ENCODE data around the gene ELOVL4.

The ELOVL4 gene

DNA sequence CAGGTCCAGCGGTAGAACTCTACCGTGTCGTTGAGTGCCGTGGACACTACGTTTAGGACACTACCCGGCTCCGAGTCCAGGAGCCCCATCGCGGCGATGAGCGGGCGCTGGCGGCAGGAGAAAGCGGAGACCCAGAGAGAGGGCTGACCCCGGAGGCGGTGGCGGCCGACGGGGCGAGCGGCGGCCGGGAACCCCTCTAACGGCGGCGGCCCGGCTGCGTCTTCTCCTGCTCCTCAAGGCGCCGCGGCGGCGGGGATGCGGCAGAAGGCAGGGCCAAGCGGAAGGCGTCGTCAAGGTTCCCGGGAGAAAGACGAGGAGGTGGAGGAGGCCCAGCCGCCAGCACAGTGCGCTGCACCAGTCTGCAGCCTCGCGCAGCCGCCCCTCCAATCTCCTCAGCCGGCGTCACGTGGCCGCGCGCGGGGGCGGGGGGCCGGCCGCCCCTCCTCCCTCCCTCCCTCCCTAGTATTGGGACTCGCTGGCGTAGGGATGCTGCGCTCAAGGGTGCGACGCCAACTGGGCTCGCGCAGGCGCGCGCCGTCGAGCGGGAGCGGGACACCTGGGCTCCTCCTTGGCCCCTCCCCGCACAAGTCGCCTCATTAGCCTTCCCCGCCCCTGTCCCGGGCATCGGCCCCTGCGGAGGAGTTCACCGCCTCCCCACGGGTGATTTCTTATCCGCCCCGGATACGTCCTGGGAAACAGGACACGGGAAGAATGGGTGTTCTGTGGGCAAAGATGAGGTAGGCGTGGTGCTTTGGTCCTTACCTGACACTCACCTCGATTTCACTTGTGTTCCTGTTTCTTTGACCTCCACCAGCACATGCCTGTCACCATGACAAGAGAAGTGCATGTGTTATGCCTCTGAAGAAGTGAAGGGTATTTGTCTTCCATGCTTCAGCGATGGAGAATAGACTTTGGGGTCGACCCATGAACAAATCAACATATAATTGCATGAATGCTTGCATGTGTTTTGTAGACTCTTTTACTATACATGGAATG lies at the start of gene ELOVL4:
TSS of gene ELOVL4 (minus strand) at position 363 of the 996 bp plus-strand sequence. CDS start at position 89, 274 bp downstream.
- DNase-seq = no peak

DNA sequence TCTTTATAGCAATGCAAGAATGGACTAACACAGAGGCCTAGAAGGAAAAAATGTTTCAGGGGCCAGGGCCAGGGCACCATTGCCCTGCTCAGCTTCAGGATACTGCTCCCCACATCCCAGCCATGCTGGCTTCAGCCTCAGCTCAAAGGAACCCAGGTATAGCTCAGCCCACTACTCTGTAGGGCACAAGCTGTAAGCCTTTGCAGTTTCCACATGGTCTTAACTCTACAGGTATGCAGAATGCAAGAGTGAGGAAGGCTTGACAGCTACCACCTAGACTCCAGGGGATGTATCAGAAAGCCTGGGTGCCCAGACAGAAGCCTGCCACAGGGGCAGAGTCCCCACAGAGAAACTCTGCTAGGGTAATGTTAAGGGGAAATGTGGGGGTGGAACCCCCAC lies 46.6 kb upstream of the ELOVL4 start:
- DNase-seq = no peak

DNA sequence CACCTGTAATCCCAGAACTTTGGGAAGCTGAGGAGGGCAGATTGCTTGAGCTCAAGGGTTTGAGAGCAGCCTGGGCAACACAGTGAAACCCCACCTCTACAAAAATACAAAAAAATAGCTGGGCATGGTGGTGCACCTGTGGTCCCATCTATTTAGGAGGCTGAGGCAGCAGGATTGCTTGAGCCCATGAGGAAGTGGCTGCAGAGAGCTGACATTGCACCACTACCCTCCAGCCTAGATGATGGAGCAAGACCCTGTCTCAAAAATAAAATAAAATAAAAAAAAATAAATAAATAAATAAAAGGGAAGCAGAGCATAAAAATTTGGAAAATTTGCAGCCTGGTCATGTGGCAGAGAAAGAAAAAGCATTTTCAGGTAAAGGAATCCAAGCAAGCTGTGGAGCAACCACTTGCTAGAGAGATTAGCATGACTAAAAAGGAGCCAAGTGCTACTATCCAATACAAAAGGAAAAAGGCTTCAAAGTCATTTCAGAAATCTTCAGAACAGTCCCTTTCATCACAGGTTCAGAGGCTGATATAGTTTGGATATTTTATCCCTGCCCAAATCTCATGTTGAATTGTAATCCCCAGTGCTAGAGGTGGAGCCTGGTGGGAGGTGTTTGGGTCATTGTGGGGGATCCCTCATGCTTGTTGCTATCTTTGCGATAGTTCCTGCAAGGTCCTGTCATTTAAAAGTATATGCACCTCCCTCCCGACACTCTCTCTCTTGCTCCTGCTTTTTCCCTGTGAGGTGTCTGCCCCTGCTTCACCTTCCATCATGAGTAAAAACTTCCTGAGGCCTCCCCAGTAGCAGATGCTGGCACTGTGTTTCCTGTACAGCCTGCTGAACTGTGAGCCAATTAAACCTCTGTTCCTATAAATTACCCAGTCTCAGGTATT lies 45.9 kb upstream of the ELOVL4 start:
- DNase-seq = no peak

DNA sequence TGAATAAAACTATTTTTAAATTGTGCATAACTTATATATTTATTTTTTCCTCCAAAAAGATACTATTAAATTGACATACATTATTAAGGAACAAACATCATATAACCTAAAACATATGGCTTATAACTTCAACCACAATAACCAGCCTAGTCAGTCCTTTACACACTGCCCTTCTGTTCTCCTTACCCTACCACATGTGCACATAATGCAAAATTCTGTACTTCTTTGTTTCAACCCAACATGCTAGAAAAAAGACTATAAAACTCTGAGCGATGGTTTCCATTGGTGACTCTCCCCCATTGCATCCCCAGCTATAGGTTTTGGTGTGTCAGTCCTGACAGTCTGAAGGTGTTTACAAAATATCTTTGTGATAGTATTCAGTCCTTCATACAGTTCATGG lies 42.3 kb upstream of the ELOVL4 start:
- no peak for DNase-seq

DNA sequence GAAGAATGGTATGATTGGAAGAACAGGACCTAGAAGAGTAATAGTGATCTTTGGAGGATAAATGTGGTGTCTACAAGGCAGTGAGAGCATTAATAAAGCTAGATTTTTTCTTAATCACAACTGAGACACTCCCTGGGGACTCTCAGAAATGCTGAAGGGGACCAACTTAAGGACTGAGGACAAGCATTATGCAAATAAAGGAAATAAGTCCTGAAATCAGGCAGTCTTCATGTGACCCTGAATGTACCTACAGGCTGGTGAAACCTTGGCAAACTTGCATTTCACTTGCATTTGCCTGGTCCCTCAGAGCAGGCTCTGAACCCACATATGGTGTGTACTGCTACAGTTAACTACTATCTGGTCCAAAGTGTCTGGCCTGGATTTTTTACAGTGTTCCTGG lies 37.8 kb upstream of the ELOVL4 start:
- no peak for DNase-seq

DNA sequence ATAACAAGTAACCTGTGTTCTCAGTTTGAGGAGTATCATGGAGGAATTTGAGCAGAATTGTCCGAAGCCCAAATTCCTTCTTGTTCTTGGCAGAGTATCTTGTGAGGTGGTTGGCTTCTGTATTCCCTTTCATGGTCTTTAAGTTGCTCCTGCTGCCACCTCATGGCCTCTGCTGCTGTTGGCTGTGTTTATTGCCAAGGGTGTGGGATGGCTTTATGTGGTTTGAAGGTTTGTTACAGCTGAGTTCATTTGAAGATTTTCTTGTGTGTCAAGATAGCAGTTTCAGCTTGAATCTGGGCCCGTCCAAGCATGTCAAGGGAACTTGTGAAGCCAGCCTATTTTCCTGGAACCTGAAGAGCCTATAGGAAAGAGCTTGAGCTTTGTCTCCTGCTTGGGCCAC lies 36.9 kb upstream of the ELOVL4 start:
- DNase-seq = no peak

DNA sequence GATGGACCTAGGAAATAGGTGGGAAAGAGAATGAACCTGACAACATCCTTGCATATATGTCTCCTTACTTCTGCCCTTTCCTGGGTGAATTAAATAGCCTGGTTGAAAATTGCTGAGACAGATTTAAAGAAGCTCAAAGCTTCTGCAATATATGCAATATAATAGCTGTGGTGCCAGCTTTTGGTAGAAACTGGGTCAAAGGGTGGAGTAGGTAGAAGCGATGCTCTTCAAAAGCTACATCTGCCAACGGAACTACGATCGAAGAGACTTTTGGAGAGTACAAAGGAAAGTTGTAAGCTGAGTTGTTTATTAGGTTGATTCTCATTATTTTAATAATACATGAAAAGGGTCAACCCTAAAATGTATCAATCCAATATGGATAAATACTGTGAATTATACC lies 34.3 kb upstream of the ELOVL4 start:
- no peak for DNase-seq

DNA sequence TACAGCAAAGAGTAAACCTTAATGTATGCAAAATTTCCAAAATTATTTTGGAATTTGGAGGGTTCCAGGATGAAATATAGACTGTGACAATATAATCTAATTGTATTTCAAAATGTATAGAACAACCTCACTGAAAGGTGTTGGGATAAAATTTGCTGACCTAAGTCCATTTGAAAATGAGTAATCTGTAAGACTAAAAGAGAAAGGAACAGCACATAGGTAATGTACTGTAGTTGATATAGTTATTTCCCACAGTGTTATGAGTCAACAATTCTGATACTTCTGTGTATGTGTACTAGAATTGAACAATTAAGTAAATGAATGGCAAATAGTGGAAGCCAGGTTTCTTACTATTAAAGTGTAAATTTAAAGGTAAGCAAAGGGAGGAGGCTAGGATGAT lies 23.8 kb upstream of the ELOVL4 start:
- no peak for DNase-seq

DNA sequence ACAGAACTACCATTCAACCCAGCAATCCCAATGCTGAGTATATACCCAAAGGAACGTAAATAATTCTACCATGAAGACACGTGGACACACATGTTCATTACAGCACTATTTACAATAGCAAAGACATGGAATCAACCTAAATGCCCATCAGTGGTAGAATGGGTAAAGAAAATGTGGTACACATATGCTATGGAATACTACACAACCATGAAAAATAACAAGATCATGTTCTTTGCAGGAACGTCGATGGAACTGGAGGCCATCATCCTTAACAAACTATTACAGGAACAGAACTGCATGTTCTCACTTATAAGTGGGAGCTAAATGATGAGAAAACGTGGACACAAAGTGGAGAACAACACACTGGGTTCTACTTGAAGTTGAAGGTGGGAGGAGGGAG lies 22.4 kb upstream of the ELOVL4 start:
- DNase-seq = no peak

DNA sequence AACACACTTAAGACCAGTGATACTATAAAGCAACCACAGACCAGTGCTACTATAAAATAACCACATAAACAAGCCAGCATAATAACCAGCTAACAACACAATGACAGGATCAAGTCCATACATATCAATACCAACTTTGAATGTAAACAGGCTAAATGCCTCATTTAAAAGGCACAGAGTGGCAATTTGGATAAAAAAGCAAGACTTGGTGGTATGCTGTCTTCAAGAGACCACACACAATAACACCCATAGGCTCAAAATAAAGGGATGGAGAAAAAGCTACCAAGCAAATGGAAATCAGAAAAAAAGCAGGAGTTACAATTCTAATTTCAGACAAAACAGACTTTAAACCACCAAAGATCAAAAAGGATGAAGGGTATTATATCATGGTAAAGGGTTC lies 19.8 kb upstream of the ELOVL4 start:
- no peak for DNase-seq

DNA sequence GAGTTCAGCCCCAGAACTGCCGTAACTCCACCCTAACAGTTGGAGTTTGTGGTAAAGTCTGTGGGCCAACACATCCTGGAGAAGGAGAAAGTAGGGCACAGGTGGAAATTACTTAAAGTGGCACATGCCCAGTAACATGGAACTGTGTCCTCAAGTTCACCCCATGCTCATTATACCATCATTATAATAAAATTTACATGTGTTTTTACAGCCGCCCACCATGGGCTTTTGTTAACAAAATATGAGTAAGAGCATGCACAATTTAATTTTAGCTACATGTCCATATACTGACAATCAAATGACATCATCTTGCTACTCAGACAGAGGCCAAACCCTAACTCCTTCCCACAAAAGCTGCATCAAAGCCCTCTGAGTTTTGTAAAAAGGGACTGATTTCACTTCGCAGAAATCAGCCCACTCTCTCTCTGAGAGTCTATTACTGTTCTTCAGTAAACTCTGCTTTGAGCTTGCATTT lies 17.3 kb upstream of the ELOVL4 start:
- no peak for DNase-seq

DNA sequence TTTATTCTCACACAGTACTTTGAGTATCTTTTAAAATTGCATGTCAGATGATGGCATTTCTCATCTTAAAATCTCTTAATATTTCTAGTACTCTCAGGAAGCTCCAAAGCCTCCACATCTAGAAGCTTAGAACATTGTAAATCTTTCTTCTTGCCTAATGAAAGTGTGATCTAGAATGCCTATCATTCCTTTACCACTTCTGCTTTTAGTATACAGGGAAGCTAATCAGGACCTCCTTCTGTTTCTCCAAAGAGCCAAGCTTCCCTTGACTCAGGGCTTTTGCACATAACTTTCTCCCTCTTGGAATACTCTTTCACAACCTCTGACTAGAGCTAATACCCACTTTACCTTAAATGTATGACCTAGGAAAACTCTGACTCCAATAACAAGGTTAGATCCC lies 7.5 kb upstream of the ELOVL4 start:
- no peak for DNase-seq

DNA sequence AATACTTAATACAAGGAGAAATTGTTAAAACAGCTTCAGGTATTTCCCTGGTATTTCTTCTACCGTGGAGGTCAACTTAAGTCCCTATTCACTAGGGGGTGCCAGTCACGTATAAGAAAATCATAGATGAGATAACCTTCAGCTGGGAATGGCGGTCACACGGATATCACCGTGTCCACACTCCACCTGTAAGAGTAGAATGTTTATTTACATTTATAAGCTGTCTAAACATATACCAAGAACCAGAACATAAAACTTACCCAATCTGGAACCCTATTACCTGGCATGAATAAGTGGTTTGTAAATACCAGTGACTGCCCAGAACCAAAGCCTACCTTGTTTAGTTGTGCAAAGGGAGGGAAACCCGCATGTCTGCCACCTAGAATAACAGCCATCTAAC lies 1.9 kb upstream of the ELOVL4 start:
- peak; percentile 83 for DNase-seq

DNA sequence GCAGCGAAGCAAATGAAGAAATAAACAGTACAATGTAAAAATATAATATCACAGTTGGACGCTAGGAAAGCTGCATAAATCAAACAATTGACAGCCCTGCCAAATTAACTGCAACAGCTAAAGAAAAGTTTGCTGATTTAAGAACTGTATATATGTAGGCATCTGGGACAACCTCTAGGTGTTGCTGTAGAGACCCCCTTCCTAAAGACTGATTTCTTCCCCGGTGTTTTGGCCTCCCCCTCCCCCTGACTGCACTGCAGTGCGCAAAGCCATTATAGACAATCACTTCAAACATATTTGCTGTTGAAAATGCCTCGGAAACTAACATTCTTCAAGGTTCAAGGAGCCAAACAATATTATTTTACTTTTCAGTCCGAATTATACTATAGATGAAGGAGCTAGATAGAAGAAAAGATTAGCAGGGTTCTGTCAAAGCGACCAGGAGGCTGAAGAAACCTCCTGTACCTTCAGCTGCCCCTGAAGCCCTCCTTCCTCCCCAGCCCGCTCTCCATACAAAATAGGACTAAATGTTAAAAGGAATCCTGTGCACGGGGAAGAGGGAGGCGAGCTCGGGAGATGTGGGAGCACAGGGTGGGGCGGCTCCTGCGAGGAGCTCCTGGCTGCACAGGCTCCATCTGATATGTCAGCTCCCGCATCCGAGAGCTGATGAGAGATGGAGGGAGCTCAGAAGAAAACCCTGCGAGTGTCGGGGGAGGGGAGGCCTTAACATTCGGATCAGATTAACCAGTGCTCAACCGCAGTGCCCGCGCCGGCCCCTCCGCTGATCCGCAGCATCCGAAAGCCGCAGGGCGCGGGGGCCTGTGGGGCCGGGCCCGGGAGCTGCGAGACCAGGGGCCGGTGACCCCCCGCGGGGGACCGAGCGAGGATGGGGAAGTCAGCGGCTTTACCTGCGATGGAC lies 822 bp downstream of the ELOVL4 start:
- DNase-seq = no peak

DNA sequence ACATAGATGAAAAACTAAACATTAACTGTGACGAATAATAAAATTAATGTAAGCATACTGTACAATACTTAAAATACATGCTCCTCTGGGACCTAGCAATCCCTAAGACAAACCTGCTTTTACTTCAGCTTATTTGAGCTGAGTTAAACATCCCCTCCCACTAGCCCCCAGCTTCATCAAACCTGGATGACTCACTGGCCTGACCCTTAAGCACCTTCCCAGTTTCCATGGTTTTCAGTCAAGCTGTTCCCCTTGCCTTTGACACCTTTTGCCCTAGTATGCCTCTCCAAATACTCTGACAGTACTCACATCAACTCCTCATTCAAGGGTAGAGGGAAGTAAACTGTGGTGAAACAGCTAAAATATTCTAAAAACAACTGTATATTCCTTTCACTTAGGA lies 4.2 kb downstream of the ELOVL4 start:
- DNase-seq = no peak

DNA sequence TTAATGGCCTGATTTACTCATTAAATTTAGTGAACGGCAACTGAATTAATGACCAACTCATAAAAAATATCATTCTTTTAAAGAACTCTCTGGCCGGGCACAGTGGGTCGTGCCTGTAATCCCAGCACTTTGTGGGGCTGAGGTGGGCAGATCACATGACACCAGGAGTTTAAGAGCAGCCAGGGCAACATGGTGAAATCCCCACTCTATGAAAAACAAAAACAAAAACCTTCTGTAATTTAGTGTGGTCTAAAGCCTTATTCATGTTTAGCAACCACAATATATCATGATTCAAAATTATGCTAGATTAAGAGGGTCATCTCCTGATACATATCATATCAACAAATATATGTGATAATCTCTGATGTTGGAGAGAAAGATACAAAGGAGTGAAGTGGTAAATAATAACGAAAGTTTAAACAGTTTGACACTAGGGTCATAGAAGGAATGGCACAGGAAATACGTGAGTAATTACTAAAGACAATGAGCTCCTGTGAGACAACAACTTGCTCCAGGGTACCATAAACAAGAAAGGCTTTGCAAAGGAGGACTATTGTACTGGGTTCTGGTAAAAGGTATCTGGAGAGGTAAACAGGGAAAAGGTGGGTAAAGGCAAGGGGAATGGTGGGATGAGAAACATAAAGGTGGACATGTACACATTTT lies 5.7 kb downstream of the ELOVL4 start:
- DNase-seq = no peak

DNA sequence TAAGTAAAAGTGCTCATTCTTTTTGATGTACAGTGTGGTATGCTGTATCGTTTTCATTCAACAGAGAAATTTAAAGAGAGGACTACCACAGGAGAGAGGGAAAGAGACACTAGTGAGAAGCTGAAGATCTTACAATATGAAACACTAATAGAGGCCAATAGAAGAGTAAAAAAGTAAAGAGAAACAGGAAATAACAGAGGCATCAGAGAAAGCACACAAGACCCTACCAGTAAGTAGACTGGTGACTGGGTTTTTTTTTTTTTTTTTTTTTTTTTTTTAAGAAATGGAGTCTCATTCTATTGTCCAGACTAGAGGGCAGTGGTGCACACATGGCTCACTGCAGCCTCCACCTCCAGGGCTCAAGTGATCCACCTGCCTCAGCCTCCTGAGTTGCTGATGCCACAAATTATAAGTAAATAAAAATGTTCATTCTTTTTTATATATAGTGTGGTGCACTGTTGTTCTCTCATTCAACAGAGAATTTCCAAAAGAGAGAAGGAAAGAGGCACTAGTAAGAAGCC lies 18.8 kb downstream of the ELOVL4 start:
- no peak for DNase-seq

DNA sequence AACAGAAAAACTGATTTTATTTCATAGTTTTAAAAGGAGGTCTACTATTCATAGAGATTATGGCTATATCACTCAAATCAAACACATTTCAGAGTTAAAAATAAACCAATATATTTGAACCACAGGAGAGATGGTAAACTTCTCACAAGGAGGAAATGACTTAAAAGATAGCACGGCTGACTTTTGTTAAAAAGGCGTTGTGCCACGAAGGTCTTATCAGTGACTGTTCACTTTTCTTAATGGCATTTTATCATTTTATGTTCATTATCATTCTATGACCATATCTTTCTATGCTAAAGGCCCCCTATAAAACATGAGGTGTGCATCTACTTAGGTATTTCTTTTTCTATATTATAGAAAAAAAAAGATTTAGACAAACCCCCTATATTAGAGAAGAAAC lies 19.6 kb downstream of the ELOVL4 start:
- DNase-seq = no peak

DNA sequence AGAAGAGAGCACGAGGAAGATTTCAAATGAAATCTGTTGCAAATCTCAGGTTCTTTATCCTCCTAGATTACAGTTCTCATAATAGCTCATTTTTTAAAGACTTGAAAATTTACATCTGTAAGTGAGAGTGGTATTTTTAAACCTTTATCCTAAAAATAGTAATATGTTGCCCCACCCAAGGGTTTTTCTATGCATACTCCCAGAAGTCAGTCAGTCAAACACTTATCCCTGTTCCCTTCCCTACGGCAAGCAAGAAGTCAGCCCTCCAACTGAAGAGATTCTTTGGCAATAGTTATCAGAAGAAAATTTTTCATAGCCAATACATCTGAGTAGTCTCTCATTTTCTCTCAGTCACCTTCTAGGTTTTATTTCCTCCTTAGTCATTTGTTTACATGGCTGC lies 24.1 kb downstream of the ELOVL4 start:
- no peak for DNase-seq

DNA sequence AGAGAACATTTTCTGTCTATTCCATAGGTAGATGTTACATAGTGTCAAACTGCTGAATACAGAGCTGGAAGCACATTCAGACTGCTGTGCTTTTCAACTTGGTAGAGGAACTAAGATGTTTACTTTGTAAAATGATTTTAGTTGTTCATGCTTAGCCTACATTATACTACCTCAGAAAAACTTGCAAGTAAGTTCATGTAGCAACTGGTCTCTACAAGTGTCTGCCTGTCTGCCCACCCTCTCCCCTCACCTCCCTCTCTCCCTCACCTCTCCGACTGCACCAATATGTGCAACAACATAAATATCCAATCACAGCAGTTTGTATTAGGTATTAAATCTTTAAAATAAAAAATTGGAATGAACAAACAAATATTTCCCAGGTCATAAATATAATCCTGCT lies 25.3 kb downstream of the ELOVL4 start:
- DNase-seq = no peak

DNA sequence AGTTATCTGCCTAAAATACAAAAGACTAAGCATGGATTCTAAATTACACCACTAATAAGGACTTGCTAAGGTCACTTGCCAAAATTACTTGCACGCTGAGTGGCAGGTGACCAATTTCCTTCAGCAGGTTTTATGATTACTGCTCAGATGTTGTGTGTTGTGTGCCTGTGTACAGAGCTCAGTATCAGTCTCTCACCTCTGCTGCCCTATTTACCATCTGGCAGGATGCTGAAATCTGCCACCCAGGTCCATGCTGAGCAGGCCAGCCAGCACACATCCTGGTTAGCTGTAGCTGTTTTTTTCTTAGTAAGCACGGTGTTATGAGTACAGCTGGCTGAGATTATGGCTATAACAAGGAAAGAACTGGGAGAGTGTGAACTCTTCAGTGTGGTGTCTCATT lies 34.0 kb downstream of the ELOVL4 start:
- DNase-seq = no peak

DNA sequence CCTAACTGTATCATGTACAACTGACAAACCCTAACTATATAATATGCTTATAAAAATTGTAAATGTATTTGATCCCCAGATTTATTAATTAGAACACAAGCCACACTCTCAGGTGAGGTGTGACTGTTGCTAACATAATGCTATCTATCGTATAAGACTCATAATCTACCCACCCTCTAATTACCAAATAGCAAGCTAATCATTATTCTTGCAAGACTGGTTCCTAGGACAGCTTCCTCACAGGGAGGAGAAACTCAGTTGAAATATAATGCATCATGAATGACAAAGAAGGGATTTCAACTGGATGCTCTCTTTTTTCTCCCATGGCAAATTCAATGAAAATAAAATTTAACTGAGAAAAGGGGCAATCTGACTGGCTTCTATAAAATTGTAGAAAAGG lies 35.4 kb downstream of the ELOVL4 start:
- no peak for DNase-seq

All from hematopoietic multipotent progenitor cell treated with erythropoietin and hydrocortisone succinate and interleukin-3 and kit ligand, for 8 days (in vitro differentiated cells).